HG03469 (cell line): ENCODE measurements around the gene BRICD5.
"Not testable (repeated sequence)": the region's sequence is repeated elsewhere in the genome, so short reads cannot be mapped to it uniquely, and the experiment has no call there.

Experiments
- ATAC-seq: cut with Tn5 transposase; IDR thresholded peaks from one replicate; pipeline ENCODE4 v1.9.1; 2021; ENCODE audit warnings: mild to moderate bottlenecking, moderate library complexity, moderate number of reproducible peaks; ENCODE audit not compliant: unreplicated experiment

Gene BRICD5

DNA sequence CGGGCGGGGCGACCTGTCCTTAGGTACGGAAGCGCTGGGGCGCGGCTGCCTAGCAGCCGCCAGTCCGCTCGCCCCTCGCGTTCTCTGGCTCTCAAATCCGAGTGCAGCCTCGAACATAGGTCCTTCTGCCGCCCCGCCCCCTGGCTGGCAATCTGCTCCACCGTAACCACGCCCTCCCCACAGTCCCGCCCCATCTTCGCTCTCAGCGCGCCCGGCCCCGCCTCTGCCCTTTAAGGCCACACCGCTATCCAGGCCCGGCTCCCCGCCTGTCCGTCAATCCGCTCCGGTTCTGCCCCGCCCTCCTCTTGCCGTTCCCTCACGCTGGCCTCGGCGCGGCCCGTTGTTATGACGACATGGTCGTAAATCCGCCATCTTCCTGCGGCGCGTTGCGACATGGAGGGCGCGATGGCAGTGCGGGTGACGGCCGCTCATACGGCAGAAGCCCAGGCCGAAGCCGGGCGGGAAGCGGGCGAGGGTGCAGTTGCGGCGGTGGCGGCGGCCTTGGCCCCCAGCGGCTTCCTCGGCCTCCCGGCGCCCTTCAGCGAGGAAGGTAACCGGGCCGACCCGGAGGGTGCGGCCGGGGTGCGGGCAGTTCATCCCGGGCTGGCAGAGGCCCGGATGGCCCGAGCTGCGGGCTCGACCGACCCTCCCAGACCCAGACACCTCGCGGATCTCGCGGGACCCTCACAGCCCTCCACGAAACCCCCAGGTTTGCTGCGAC lies 12.7 kb upstream of the BRICD5 start, which contains the start of gene E4F1:
E4F1 (plus strand) TSS at position 371 of the 721 bp plus-strand sequence; CDS start at position 394, 23 bp downstream.
- ATAC-seq: peak; percentile 71

DNA sequence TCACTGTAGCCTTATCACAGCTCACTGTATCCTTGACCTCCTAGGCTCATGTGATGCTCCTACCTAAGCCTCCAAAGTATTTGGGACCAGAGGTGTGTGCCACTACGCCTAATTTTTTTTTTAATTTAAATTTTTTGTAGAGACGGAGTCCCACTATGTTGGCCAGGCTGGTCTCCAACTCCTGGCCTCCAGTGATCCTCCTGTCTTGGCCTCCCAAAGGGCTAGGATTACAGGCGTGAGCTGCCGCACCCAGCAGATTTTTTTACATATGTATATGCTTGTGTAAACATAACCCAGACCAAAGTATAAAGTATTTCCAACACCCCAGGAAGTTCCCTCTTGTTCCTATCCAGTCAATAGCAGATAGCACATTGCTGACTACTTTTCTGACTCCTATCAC lies 5.7 kb upstream of the BRICD5 start:
- no peak for ATAC-seq

DNA sequence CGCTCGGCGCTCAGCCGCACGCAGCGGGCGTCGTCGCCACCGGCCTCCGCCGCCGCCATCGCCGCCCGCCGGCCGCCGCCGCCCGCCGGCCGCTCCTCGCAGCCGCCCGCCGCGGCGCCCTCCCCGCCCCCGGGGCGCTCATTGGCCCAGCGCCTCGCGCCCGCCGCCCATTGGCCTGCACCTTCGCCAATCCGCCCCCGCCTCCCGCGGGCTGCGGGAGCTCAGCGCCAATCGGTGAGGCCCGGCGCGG lies 4.0 kb upstream of the BRICD5 start, which contains the start of gene PGP:
PGP (minus strand) TSS at position 122 of the 250 bp plus-strand sequence; CDS start at position 59, 63 bp downstream.
- no peak for ATAC-seq

DNA sequence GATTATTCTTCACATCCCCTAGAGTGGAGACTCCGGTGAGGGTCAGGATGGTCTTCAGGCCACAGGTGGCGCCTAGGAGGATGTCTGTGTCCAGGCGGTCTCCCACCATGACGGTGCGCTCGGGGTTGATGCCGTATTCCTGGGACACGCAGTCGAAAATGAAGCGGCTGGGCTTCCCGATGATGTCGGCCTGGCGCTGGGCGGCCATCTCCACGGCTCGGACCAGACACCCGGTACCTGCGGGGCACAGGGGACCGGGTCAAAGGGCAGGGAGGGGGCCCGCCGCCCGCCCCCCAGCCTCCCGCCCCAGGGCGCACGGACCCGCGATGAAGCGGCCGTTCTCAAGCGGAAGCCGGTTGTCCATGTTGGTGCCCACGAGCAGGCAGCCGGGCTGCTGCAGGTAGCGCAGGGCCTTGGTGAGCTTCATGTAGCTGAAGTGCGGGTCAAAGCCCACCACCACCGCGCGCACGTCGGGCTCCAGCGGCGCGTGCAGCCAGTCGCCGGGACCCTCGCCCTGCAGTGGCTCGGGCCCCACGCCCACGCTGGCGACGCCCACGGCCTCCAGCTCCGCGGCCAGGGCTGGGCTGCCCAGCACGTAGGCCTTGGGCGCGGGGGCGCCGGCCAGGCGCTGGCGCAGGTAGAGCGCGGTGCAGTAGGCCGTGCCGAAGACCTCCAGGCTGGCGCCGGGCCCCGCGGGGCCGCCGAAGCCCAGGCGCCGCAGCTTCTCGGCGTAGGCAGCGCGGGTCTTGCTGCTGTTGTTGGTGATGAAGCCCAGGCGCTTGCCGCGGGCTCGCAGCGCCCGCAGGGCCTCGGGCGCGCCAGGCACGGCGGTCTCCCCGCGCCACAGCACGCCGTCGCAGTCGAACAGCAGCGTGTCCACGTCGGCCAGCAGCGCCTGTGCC lies 3.4 kb upstream of the BRICD5 start:
- peak; percentile 4 for ATAC-seq

DNA sequence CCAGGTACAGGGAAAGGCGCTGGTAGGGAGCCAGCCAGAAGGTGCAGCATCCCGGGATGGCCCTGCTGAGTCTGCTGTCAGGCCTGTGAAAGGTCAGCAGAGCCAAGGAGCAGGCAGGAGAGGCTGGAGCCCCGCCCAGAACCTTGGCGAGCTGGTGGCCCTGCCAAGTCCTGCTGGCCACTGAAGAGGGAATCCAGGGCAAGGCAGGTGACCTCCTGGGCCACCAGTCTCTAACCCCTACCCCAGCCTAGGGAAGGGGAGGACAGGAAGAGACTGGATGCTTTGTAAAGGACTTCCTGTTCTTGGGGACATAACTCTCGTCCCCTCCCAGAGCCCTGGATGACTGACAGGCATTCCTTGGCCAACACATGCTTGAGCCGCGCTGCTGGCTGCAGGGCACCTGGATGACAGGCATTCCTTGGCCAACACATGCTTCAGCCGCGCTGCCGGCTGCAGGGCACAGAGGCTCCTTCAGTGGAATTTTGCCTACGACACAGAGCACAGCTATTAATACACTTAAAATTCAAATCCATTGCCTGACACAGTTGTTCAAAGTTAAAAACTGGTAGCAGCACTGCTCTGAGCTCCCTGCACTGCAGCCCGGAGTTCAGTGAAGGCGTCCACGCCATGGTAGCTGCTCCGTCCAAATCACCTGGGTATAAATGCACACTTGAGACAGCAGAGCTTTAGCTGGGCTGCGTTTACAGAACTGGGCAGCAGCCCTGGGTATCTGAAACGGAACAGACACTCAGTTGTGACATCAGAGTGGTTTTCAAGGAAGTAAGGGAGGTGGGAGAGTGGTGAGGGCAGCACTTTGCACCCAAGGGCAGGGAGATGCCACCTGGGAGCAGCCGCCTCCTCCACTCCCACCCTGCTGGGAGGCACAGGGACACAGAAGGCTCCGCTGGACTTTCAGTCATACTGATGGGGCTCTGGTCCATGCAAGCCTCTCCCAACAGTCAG lies 2.0 kb upstream of the BRICD5 start:
- no peak for ATAC-seq

DNA sequence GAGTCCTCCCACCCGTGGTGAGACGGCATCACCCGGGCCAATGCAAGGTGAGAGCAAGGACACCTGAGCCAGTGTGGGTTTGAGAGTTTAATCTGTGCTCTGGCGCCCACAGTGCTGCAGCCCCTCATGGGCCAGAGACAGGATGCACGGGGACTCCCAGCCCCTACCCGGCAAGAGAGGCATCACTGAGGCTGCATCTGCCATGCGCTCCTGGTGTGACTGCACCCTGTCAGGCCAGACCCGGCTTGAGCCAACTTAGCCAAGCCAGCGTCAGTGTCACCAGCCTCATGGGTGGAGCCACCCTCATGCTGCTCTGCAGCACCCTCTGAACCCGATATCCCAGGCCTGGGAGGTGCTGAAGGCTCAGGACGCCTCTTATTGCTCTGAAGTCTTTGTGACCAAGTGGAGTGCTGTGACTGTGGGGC lies 1.3 kb upstream of the BRICD5 start:
- no peak for ATAC-seq

DNA sequence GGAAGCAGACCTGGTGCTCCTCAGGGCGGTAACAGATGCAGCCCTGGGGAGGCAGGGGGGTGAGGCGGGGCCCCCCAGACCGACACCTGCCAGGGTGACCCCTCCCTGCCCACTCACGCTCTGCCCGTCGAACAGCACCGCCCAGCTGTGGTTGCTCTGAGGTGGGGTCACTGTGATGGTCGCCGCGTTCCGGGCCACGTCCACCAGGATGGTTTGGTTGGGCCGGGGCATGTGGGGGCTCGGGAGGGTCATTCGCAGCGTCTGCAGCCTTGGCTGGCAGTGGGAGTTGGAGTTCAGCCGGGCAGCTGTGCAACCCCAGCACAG lies 692 bp downstream of the BRICD5 start:
- no peak for ATAC-seq

DNA sequence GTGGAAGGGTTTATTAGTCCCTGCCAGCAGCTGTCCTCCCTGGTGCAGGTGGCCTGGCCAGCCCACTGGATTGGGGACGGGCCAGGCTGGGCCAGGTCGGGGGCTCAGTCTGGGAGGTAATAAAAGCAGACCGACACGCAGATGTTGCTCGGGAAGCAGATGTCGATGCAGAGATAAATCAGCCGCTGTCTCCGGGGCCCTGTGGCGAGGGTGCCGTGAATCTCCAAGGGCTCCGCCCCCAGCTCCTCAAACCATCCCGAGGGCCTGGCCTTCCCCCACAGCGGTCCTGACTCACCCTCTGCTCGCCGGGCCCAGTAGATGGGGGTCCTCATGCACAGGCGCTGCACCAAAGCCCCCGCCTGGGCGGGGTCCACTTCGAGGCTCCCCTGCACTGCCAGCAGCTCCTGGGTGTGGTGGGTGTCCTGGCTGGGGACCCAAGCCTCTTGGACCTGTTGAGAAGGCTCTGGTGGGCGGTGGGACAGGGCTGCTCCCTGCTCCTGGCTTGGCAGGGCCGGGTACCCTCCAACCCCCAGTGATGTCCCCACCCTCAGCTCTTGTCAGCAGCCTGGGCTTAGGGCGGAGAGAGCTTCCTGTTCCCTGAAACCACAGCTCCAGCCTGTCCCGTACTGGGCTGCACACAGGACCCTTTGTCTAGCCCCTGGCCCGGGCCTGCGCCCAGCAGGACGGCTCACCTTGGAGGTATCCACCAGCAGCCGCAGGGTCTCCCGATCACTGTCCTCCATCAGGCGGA lies 1.2 kb downstream of the BRICD5 start:
- ATAC-seq: no peak

DNA sequence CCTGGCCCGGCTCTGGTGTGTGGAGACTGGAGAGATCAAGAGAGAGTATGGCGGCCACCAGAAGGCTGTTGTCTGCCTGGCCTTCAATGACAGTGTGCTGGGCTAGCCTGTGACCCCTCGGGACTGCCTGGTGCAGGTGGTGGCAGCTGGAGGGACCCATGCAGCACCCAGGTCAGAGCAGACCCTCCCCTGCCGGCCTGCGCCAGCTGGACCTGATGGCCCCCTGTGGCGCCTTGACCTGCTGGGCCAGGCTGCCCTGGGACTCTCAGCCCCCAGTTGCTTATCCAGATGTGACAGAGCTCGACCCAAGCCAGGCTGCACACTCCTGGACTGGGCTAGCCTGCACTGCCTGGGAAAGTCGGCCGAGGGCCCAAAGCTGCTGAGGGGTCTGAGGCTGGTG lies 1.9 kb downstream of the BRICD5 start:
- ATAC-seq: no peak

DNA sequence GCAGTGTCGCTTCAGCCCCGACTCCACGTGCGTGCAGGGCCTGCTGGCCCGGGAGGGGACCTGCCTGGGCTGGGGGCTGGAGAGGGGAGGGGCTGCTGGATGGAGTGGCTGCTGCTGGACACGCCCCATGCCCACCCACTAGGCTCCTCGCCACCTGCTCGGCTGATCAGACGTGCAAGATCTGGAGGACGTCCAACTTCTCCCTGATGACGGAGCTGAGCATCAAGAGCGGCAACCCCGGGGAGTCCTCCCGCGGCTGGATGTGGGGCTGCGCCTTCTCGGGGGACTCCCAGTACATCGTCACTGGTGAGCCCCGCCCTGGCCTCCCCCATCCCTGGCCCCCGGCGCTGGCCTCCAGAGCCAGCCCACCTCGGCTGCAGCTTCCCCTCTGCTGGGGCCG lies 2.4 kb downstream of the BRICD5 start:
- ATAC-seq: no peak

DNA sequence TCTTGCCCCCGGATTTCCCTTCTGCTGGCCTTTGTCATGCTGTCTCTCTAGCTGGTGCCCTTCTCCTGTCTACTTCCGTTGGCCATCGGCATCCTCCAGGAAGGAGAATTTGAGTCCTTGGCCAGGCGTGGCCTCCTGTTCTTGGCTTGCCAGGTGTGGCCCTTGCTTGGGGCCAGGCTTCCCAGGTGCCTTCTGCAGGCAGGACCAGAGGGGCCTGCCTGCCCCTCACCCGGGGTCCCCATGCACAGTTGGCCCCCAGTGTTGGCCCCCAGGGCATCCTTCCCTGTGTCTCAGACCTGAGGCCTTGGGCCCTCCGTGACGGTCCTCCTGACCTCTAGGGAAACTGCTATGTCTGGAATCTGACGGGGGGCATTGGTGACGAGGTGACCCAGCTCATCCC lies 2.8 kb downstream of the BRICD5 start:
- ATAC-seq: no peak

DNA sequence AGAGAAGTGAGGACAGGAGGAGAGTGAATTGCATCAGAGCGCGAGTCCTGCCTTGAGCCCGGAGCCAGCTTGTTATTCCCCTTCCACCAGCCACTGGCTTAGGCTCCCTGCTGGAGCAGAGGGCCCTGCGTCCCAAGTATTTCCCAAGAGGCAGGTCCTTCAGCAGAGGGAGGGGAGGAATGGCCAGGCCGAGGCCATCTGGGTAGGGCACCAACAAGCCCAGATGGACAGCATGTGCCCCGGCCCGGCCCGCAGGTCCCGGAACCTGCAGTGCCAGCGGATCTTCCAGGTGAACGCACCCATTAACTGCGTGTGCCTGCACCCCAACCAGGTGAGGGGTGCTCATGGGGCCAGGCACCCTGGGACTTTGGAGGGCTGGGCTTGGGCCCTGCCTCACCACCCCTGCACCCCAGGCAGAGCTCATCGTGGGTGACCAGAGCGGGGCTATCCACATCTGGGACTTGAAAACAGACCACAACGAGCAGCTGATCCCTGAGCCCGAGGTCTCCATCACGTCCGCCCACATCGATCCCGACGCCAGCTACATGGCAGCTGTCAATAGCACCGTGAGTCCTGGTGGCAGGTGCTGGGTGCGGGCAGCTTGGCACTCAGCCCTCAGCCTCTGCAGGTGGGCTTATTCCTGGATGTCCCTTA lies 3.8 kb downstream of the BRICD5 start:
- no peak for ATAC-seq

DNA sequence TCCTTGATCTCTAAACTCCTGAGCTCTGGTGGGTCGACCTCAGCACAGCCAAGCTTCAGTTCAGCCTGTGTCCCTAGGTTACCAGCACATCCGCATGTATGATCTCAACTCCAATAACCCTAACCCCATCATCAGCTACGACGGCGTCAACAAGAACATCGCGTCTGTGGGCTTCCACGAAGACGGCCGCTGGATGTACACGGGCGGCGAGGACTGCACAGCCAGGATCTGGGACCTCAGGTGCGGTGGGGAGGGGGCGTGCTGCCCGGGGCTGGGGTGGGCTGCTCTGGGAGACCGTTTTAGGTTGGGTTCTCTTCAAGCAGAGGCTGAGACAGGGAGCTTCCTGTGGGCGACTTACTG lies 4.3 kb downstream of the BRICD5 start:
- no peak for ATAC-seq

DNA sequence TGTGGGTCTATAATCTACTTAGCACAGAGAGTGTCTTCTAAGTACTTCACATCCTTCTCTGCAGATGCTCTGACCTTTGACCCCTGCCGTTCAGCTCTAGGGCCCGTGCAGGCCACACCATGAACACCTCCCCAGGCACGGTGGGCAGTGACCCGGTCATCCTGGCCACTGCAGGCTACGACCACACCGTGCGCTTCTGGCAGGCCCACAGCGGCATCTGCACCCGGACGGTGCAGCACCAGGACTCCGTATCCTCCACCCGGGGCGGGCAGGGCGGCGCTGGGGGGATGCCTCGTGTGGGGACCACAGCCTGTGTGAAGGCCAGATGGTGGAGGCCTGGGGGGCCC lies 4.7 kb downstream of the BRICD5 start:
- ATAC-seq: peak; percentile 3

DNA sequence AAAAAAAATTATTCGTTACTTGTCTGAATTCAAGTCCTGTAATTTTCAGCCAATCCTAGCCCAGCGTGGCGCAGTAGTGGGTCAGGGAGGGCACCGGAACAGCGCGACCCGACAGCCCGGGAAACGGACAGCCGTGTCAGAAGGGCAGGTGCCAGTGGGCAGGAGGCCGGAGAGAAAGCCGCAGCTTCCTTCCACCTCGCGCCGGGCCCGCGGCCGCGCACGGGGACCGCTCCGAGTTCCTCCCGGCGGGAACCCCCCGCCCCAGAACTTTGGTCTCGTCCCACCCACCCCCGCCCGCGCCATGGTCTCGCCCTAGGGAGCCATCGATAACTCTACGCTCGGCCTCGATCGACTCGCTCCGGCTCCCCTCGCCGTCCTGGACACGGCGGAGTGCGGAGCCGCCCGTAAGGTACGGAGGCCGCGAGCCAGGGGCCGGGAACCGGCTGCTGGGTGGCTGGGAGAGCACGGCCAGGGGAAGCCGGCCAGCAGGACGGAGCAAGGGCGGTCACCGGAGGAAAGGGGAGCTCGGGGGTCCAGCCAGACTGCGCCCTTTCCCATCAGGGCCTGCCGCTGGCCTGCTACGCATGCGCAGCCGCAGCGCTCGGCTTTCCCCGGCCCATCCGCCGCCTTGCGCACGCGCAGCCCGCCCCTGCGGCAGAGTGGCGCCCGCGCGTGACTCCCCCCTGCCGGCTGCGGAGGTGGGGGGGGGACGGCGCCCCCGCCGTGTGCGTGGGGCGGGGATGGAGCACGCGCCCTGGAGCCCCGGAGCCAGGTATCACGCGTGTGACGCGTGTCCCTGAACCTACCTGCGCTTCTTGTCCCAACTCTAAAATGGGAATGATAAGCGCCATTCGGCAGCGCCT lies 5.3 kb downstream of the BRICD5 start, which contains the start of gene MLST8:
MLST8 (plus strand) TSS at position 351 of the 863 bp plus-strand sequence. CDS start 632 bp downstream, outside the sequence.
- peak; percentile 48 for ATAC-seq

DNA sequence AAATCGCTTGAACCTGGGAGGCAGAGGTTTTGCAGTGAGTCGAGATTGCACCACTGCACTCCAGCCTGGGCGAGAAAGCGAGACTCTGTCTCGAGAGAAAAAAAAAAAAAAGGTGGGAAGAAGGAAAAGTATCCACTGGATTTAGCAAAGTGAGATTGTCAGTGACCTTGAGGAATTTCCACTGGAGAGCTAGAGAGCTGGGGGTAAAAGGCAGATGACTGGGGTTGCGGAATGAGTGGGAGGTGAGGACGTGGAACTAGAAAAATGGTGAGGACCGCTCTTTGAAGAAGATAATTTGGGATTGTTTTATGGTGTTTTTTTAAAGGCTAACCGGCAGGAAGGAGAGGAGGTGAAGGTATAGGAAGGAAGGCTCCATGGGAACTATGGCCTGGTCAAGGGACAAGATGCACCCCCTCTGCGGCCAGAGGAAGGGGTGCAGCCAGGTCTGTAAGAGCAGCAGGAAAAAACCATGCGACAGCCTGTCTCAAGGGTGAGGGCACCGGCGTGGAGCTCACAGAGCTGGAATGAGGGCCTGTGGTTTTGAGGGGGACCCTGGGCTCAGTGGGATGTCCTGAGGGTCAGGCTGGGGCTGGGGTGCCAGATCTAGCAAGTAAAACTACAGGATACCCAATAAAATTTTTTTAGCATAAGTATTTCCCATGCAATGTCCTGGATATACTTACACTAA lies 6.1 kb downstream of the BRICD5 start:
- no peak for ATAC-seq

DNA sequence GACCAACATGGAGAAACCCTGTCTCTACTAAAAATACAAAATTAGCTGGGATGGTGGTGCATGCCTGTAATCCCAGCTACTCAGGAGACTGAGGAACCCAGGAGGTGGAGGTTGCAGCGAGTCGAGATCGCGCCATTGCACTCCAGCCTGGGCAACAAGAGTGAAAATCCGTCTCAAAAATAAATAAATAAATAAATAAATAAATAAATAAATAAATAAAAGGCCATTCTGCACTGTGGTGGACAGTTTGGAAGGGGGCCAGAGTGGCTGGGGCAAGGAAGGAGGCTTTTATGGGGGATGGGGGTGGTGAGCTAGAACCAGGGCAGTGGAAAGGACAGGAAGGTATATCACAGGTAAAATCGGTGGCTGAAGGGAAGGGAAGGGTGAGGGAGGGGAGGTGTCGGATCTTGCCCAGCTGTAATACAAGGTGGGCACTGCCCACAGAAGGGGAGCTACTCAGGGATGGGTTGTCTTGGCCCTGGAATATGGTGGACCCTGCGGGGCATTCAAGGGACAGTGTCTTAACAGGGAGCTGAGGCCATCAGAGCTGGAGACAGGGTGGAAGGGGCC lies 7.5 kb downstream of the BRICD5 start:
- ATAC-seq: not testable (repeated sequence)

DNA sequence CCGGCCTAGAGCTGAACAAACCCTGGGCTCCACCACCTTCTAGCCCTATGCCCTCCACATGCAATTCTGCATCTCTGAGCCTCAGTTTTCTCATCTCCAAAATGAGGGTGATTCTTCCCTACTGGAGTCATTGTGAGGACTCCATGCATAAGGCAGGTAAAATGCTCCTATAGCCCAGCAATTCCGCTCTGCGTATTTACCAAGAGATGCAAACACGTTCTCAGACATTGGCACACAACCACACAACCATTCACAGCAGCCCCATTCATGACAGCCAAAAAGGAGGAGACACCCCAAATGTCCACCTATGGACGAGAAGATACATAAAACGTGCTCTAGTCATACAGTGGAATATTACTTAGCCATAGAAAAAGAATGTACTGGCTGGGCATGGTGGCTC lies 10.3 kb downstream of the BRICD5 start:
- ATAC-seq: no peak
